SU-DHL-6 (cell line): ENCODE results near the gene ING4.

ENCODE experiments used
- EZH2phosphoT487 ChIP-seq: fragments of 200-600 bp; sonication (generic), shearing (Covaris generic); conservative IDR thresholded peaks from 2 replicates; pipeline ENCODE4 v1.6.1; 2018; ENCODE audit warnings: mild to moderate bottlenecking, antibody characterized with exemption, low read length, moderate library complexity, mixed read lengths
- TF ChIP-seq, protein P1 (sequence below): fragments of 200-600 bp; sonication (generic); IDR thresholded peaks from one replicate; pipeline ENCODE4 v1.5.1; 2017; ENCODE audit warnings: antibody characterized with exemption, mild to moderate bottlenecking, low read length, moderate library complexity; ENCODE audit not compliant: insufficient read depth, poor library complexity, severe bottlenecking

DNA sequence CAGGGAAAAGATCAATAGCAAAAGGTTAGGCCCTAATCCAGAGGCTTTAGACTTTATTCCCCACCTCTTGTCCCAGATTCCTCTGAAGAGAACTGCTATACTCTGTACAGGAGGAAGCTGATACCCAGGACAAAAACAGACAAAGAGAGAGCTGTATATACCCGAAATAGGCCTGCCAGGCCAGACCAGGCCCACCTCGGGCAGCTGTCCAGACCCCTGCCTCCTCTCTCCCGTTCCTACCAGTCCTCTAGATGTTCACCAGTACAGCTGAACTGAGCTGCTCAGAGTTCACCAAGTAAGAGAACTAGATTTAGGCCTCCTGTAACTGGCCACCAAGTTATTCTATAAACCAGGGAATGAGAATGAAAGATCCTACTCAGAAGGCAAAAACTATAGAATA, 60.4 kb downstream of the ING4 start:
- TF ChIP-seq, protein P1, sequence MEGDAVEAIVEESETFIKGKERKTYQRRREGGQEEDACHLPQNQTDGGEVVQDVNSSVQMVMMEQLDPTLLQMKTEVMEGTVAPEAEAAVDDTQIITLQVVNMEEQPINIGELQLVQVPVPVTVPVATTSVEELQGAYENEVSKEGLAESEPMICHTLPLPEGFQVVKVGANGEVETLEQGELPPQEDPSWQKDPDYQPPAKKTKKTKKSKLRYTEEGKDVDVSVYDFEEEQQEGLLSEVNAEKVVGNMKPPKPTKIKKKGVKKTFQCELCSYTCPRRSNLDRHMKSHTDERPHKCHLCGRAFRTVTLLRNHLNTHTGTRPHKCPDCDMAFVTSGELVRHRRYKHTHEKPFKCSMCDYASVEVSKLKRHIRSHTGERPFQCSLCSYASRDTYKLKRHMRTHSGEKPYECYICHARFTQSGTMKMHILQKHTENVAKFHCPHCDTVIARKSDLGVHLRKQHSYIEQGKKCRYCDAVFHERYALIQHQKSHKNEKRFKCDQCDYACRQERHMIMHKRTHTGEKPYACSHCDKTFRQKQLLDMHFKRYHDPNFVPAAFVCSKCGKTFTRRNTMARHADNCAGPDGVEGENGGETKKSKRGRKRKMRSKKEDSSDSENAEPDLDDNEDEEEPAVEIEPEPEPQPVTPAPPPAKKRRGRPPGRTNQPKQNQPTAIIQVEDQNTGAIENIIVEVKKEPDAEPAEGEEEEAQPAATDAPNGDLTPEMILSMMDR = no peak
- no peak for TF ChIP-seq EZH2phosphoT487
